ENCODE results near the gene DIAPH3.
"Not testable (repeated sequence)": the region's sequence is repeated elsewhere in the genome, so short reads cannot be mapped to it uniquely, and the experiment has no call there.

Gene DIAPH3

GRCh38 chr13:60094385-60095088 is 69.2 kb downstream of the DIAPH3 start:
- DNase-seq (ENCODE audit: extremely low read depth, low read depth): no peak

DNA sequence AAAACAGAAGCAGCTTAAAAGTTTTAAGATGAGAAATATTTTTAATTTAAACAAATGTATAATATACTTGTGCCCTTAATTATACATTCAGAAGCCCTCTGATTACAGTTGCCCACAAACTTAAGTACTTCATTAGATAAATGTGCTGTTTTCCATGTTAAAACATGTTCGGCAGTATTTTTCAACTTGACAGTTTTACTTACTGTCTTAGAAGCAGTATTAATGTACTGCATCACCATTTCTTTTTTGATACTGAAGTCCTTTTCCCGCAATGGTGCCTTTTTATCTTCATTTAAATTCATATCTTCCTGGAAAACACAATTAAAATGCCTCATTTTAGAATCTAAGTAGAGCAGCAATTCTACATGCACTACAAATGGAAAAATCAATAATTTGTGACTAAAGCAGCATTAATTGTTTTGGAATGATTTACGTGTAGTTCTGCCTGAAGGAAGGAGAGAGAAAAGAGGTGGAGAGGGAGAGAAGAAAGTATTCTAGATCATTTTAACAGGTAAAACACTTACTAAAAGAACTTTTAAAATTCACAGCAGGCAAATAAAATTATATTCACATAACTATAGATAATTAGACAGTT is 70.2 kb downstream of the DIAPH3 start:
- no peak for TF ChIP-seq CTCF (IDR thresholded peaks at IDR 0.05; ENCODE audit: low read depth, low read length)
- no peak for DNase-seq (ENCODE audit: extremely low read depth, low read depth)

More at GRCh38 chr13:60094385-60095088, 69.2 kb downstream of the DIAPH3 start:
- TF ChIP-seq CTCF (IDR thresholded peaks at IDR 0.05; ENCODE audit: low read depth, low read length): no peak

GRCh38 chr13:60091573-60091972 is 72.2 kb downstream of the DIAPH3 start:
- TF ChIP-seq CTCF (IDR thresholded peaks at IDR 0.05; ENCODE audit: low read depth, low read length): no peak
- DNase-seq (ENCODE audit: extremely low read depth, low read depth): no peak

- no peak for TF ChIP-seq CTCF (IDR thresholded peaks at IDR 0.05; ENCODE audit: low read depth, low read length)
- DNase-seq (ENCODE audit: extremely low read depth, low read depth): peak; percentile 16
Measured at GRCh38 chr13:60090574-60090973, 73.2 kb downstream of the DIAPH3 start.

- DNase-seq (ENCODE audit: extremely low read depth, low read depth): not testable (repeated sequence)
Measured at GRCh38 chr13:60083780-60084179, 79.9 kb downstream of the DIAPH3 start.

GRCh38 chr13:60080850-60081249 is 82.9 kb downstream of the DIAPH3 start:
- no peak for DNase-seq (ENCODE audit: extremely low read depth, low read depth)

GRCh38 chr13:60078226-60078625 is 85.5 kb downstream of the DIAPH3 start:
- TF ChIP-seq CTCF (IDR thresholded peaks at IDR 0.05; ENCODE audit: low read depth, low read length): no peak
- no peak for DNase-seq (ENCODE audit: extremely low read depth, low read depth)

More at GRCh38 chr13:60080850-60081249, 82.9 kb downstream of the DIAPH3 start:
- no peak for TF ChIP-seq CTCF (IDR thresholded peaks at IDR 0.05; ENCODE audit: low read depth, low read length)

All from AG09319 (cell line).